ENCODE results near the gene COL6A1. TPM values are rescaled to one million over a fixed set of nuclear protein-coding genes. Genes with fewer than 3 reads are reported as not detected.

Gene COL6A1
- total RNA-seq, 1 donor from 2014 or later, result 137 TPM

DNA sequence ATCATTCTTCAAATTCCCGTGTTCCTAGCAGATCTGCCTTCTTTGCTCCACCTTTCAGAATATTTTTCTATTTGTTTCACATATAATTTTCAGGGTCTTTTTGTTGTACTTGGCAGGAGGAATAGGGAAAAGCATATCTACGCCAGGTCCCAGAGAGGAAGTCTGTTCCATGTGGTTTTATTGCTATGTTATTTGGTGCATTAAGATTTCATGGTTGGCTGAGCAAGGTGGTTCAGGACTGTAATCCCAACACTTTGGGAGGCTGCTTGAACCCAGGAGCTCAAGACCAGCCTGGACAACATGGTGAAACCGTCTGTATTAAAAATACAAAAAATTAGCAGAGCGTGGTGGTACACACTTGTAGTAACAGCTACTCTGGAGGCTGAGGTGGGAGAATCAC lies 36.1 kb downstream of the COL6A1 start:
- Mint-ChIP-seq H3K36me3 (ENCODE audit: insufficient read depth) (no peaks in the 10 kb centered on the region), H3K9me3 (ENCODE audit: low read depth) (no peaks in the 10 kb centered on the region), H3K27ac (no peak overlapping the region), H3K27me3 (peaks cover 11% of the 10 kb centered on the region), H3K4me1 (ENCODE audit: low read depth) (peaks cover 4% of the 10 kb centered on the region), H3K4me3 (ENCODE audit: low read depth) (no peak overlapping the region)
- DNase-seq (ENCODE audit: low spot score, unreplicated experiment), result no peak
- TF ChIP-seq CTCF (IDR thresholded peaks at IDR 0.05; ENCODE audit: unreplicated experiment), result no peak

- Mint-ChIP-seq H3K27ac (no peak overlapping the region), H3K4me1 (ENCODE audit: low read depth) (peaks cover 8% of the 10 kb centered on the region), H3K27me3 (peaks cover 8% of the 10 kb centered on the region), H3K4me3 (ENCODE audit: low read depth) (no peak overlapping the region), H3K36me3 (ENCODE audit: insufficient read depth) (no peaks in the 10 kb centered on the region), H3K9me3 (ENCODE audit: low read depth) (no peaks in the 10 kb centered on the region)
- TF ChIP-seq CTCF (IDR thresholded peaks at IDR 0.05; ENCODE audit: unreplicated experiment), result no peak
- DNase-seq (ENCODE audit: low spot score, unreplicated experiment), result no peak
Observed at GRCh38 chr21:46018615-46019014, 37.0 kb downstream of the COL6A1 start.

DNA sequence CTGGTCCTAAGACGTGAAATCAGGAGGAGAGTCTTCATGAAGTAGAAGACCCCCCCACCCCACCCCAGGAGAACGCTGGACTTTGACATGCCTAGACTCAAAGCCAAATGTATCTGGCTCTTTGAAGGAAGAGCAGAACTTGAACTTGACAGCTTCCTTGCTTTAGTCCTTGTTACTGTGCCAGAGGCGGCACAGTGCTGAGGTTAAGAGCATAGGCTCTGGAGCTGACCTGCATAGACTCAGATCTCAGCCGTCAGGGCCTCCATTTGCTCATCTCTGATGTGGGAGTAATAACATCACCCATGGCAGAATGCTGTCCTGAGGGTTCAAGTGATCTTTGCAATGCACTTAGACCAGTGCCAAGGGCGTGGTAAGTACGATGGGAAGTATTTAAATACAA lies 39.0 kb downstream of the COL6A1 start:
- no peak for DNase-seq (ENCODE audit: low spot score, unreplicated experiment)
- no peak overlapping the region for H3K27ac Mint-ChIP-seq

GRCh38 chr21:46021398-46021797 lies 39.8 kb downstream of the COL6A1 start:
- H3K9me3 Mint-ChIP-seq (ENCODE audit: low read depth), result no peaks in the 10 kb centered on the region
- no peak overlapping the region for H3K27ac Mint-ChIP-seq
- no peak for TF ChIP-seq CTCF (IDR thresholded peaks at IDR 0.05; ENCODE audit: unreplicated experiment)
- H3K4me3 Mint-ChIP-seq (ENCODE audit: low read depth), result no peak overlapping the region
- H3K27me3 Mint-ChIP-seq, result peaks cover 7% of the 10 kb centered on the region
- DNase-seq (ENCODE audit: low spot score, unreplicated experiment), result no peak
- no peaks in the 10 kb centered on the region for H3K36me3 Mint-ChIP-seq (ENCODE audit: insufficient read depth)
- peaks cover 22% of the 10 kb centered on the region for H3K4me1 Mint-ChIP-seq (ENCODE audit: low read depth)

More for the DNA sequence above, 39.0 kb downstream of the COL6A1 start:
- no peak for TF ChIP-seq CTCF (IDR thresholded peaks at IDR 0.05; ENCODE audit: unreplicated experiment)
- Mint-ChIP-seq H3K36me3 (ENCODE audit: insufficient read depth) (no peaks in the 10 kb centered on the region), H3K4me1 (ENCODE audit: low read depth) (peaks cover 15% of the 10 kb centered on the region), H3K27me3 (peaks cover 7% of the 10 kb centered on the region), H3K4me3 (ENCODE audit: low read depth) (no peak overlapping the region), H3K9me3 (ENCODE audit: low read depth) (no peaks in the 10 kb centered on the region)

DNA sequence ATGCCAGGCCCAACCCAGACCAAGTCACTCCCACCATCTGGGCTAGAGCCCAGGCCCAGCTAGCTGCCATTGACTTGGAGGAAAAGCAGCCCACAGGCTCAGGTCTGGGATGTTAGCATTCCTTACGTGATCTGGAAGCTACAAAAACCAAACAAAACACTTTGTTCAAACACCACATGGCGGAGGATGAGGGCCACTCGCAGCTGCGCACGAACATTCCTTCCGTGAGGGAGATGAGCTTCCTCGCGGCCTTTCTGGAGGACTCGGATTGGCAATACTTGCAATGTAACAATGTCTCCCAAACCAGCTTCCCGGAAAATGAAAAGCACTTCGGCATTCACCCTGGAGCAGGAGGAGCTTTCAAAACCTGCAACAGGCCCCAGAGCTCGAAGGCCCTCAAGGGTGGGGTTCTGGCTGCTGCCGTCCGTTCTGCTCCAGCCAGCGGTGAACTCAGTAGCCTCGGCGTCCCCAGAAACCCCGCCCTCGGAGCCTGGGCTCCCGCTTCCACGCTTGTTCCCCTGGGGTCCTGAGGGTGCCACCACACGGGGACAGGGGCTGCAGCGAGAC lies 40.5 kb downstream of the COL6A1 start:
- H3K4me3 Mint-ChIP-seq (ENCODE audit: low read depth), result no peak overlapping the region
- no peak for DNase-seq (ENCODE audit: low spot score, unreplicated experiment)
- no peak for TF ChIP-seq CTCF (IDR thresholded peaks at IDR 0.05; ENCODE audit: unreplicated experiment)
- peaks cover 22% of the 10 kb centered on the region for H3K4me1 Mint-ChIP-seq (ENCODE audit: low read depth)
- no peak overlapping the region for H3K27ac Mint-ChIP-seq
- peaks cover 7% of the 10 kb centered on the region for H3K27me3 Mint-ChIP-seq
- no peaks in the 10 kb centered on the region for H3K36me3 Mint-ChIP-seq (ENCODE audit: insufficient read depth)
- H3K9me3 Mint-ChIP-seq (ENCODE audit: low read depth), result no peaks in the 10 kb centered on the region
